HEK293 (cell line): Measurements from ENCODE around the gene GRK5.

Source experiments
- CTCF ChIA-PET: fragments of 350-600 bp; formaldehyde crosslinking; extraction: SDS; loops from one replicate; lab custom pipeline; 2021; ENCODE audit warnings: antibody characterized with exemption; lab: Yijun Ruan, JAX
- POLR2A ChIA-PET: fragments of 300-600 bp; formaldehyde crosslinking; extraction: SDS; loops from one replicate; lab custom pipeline; 2020; ENCODE audit warnings: antibody characterized with exemption, inconsistent platforms; lab: Yijun Ruan, JAX
- H3K27ac ChIP-seq: fragments of 200-500 bp; sonication (Bioruptor generic); 2 replicates; pipeline ENCODE4 v1.5.1; 2014; ENCODE audit warnings: low read depth, low read length, control low read depth, inconsistent platforms; ENCODE audit errors: extremely low read depth
- H3K36me3 ChIP-seq, 2 experiments: fragments of 200-500 bp in 1 of 2; sonication (Bioruptor generic) in 1 of 2; 1 replicate in 1 of 2; 2 replicates in 1 of 2; pipeline ENCODE4 v1.5.1; 2014 to 2017; ENCODE audit warnings: inconsistent platforms in 2 of 2, low read length in 2 of 2; ENCODE audit not compliant: control insufficient read depth in 2 of 2, insufficient read depth in 1 of 2
- H3K4me1 ChIP-seq: fragments of 200-500 bp; sonication (Bioruptor generic); 2 replicates; pipeline ENCODE4 v1.5.1; 2014; ENCODE audit warnings: mild to moderate bottlenecking, low read length, inconsistent platforms; ENCODE audit not compliant: control insufficient read depth, insufficient read depth
- H3K4me3 ChIP-seq: 2 replicates; pipeline ENCODE4 v1.5.1; 2011; ENCODE audit warnings: low read depth, mild to moderate bottlenecking, control low read depth, low read length, moderate library complexity
- H3K9me3 ChIP-seq: fragments of 200-500 bp; sonication (Bioruptor generic); 2 replicates; pipeline ENCODE4 v1.5.1; 2014; ENCODE audit warnings: low read depth, low read length, inconsistent platforms; ENCODE audit not compliant: control insufficient read depth, insufficient read depth
- PATZ1 ChIP-seq: fragments of 450-650 bp; formaldehyde crosslinking; IDR thresholded peaks from 2 replicates; pipeline ENCODE4 v1.5.1; 2016; ENCODE audit warnings: missing biosample characterization, missing genetic modification characterization
- REST ChIP-seq: fragments of 450-650 bp; formaldehyde crosslinking; IDR thresholded peaks from 2 replicates; pipeline ENCODE4 v1.5.1; 2016; ENCODE audit warnings: missing biosample characterization, missing genetic modification characterization
- SCRT1 ChIP-seq: fragments of 450-650 bp; formaldehyde crosslinking; IDR thresholded peaks from 2 replicates; pipeline ENCODE4 v1.5.1; 2016; ENCODE audit warnings: missing biosample characterization, missing genetic modification characterization, borderline replicate concordance
- ZBTB20 ChIP-seq: fragments of 450-650 bp; formaldehyde crosslinking; IDR thresholded peaks from 2 replicates; pipeline ENCODE4 v1.5.1; 2016; ENCODE audit warnings: missing biosample characterization, missing genetic modification characterization
- ZBTB48 ChIP-seq: fragments of 450-650 bp; formaldehyde crosslinking; IDR thresholded peaks from 2 replicates; pipeline ENCODE4 v1.5.1; 2016; ENCODE audit warnings: missing biosample characterization, missing genetic modification characterization
- ZNF112 ChIP-seq: fragments of 450-650 bp; formaldehyde crosslinking; IDR thresholded peaks from 2 replicates; pipeline ENCODE4 v1.5.0; 2017; ENCODE audit warnings: missing biosample characterization, missing genetic modification characterization
- ZNF184 ChIP-seq: fragments of 450-650 bp; IDR thresholded peaks from 2 replicates; pipeline ENCODE4 v1.5.1; 2018; ENCODE audit warnings: missing biosample characterization, mild to moderate bottlenecking, missing genetic modification characterization
- ZNF660 ChIP-seq: fragments of 450-650 bp; IDR thresholded peaks from 2 replicates; pipeline ENCODE4 v1.5.1; 2018; ENCODE audit warnings: missing biosample characterization, mild to moderate bottlenecking, missing genetic modification characterization
- ZNF843 ChIP-seq: fragments of 450-650 bp; formaldehyde crosslinking; IDR thresholded peaks from 2 replicates; pipeline ENCODE4 v1.5.1; 2016; ENCODE audit warnings: missing biosample characterization, missing genetic modification characterization
- ZSCAN16 ChIP-seq: fragments of 450-650 bp; formaldehyde crosslinking; IDR thresholded peaks from 2 replicates; pipeline ENCODE4 v1.5.1; 2016; ENCODE audit warnings: missing biosample characterization, missing genetic modification characterization
- ZSCAN30 ChIP-seq: fragments of 450-650 bp; IDR thresholded peaks from 2 replicates; pipeline ENCODE4 v1.5.1; 2018; ENCODE audit warnings: missing biosample characterization, mild to moderate bottlenecking, missing genetic modification characterization, moderate library complexity
- TF ChIP-seq, protein P1 (sequence below): fragments of 450-650 bp; formaldehyde crosslinking; IDR thresholded peaks from 2 replicates; pipeline ENCODE4 v1.5.1; 2016; ENCODE audit warnings: missing biosample characterization, missing genetic modification characterization, borderline replicate concordance
- TF ChIP-seq, protein P2 (sequence below): fragments of 450-650 bp; formaldehyde crosslinking; IDR thresholded peaks from 2 replicates; pipeline ENCODE4 v1.5.1; 2016; ENCODE audit warnings: missing biosample characterization, missing genetic modification characterization
- TF ChIP-seq, protein P3 (sequence below): fragments of 450-650 bp; formaldehyde crosslinking; IDR thresholded peaks from 2 replicates; pipeline ENCODE4 v1.5.1; 2016; ENCODE audit warnings: missing biosample characterization, missing genetic modification characterization, borderline replicate concordance

The GRK5 gene

GRCh38 chr10:119441151-119441821, 233.9 kb downstream of the GRK5 start (continued):
- no peak for TF ChIP-seq PATZ1 (tag by site-specific recombination)

DNA sequence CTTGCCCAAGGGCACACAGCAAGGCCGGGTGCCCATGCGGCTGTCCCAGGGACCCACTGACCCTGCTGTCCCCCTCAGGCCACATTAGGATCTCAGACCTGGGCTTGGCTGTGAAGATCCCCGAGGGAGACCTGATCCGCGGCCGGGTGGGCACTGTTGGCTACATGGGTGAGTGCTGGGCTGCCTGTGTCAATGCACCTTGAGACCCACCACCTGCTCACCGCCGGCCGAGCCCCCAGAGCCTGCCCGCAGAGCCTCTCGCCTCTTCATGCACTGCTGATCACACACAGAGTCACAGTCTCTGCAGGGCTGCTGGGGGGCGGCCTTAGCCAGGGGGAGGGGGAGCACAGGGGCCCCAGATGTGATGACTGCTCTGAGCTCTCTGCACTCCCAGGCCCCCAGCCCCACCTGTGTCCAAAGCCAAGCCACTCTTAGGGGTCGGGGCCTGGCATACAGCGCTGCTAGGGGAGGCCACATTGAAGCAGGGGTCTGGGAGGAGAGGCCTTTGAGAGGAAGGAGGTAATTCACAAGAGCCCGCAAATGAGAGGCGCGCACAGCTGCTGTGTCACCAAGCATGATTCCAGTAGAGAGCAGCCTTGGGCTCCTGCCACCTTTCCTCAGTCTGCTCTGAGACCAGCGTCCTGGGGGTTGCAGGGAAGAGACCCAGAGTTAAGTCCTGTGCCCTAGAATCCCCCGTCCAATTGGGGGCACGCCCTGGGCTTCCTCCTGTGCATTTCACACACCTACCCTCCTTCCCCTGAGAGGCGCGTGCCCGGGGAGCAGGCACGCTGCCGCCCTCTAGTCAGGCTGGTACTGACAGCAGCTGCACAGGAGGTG, 234.8 kb downstream of the GRK5 start:
- ChIA-PET CTCF (interaction anchor here (0.6 to 6.9 kb wide), 3 partner anchors 8 to 243 kb away, joined by 3 to 64 read pairs (median 3); no protein-coding TSS in a partner anchor), POLR2A (no interaction called here)
- no peak overlapping the region for H3K27ac ChIP-seq
- no peak overlapping the region for H3K4me3 ChIP-seq
- no peak for TF ChIP-seq ZNF112 (tag by site-specific recombination)
- TF ChIP-seq ZSCAN30 (tag by site-specific recombination), result no peak
- TF ChIP-seq ZBTB48 (tag by site-specific recombination), result no peak
- no peak for TF ChIP-seq REST (tag by site-specific recombination)
- TF ChIP-seq, protein P1, sequence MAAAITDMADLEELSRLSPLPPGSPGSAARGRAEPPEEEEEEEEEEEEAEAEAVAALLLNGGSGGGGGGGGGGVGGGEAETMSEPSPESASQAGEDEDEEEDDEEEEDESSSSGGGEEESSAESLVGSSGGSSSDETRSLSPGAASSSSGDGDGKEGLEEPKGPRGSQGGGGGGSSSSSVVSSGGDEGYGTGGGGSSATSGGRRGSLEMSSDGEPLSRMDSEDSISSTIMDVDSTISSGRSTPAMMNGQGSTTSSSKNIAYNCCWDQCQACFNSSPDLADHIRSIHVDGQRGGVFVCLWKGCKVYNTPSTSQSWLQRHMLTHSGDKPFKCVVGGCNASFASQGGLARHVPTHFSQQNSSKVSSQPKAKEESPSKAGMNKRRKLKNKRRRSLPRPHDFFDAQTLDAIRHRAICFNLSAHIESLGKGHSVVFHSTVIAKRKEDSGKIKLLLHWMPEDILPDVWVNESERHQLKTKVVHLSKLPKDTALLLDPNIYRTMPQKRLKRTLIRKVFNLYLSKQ (tag by site-specific recombination), result no peak
- no peak for TF ChIP-seq ZNF184 (tag by site-specific recombination)
- no peak for TF ChIP-seq ZSCAN16
- TF ChIP-seq SCRT1 (tag by site-specific recombination), result no peak
- TF ChIP-seq ZNF660 (tag by site-specific recombination), result no peak
- TF ChIP-seq ZBTB20 (tag by site-specific recombination), result no peak
- TF ChIP-seq ZNF843 (tag by site-specific recombination), result no peak
- TF ChIP-seq, protein P2, sequence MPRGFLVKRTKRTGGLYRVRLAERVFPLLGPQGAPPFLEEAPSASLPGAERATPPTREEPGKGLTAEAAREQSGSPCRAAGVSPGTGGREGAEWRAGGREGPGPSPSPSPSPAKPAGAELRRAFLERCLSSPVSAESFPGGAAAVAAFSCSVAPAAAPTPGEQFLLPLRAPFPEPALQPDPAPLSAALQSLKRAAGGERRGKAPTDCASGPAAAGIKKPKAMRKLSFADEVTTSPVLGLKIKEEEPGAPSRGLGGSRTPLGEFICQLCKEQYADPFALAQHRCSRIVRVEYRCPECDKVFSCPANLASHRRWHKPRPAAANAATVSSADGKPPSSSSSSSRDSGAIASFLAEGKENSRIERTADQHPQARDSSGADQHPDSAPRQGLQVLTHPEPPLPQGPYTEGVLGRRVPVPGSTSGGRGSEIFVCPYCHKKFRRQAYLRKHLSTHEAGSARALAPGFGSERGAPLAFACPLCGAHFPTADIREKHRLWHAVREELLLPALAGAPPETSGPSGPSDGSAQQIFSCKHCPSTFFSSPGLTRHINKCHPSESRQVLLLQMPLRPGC, result no peak
- TF ChIP-seq, protein P3, sequence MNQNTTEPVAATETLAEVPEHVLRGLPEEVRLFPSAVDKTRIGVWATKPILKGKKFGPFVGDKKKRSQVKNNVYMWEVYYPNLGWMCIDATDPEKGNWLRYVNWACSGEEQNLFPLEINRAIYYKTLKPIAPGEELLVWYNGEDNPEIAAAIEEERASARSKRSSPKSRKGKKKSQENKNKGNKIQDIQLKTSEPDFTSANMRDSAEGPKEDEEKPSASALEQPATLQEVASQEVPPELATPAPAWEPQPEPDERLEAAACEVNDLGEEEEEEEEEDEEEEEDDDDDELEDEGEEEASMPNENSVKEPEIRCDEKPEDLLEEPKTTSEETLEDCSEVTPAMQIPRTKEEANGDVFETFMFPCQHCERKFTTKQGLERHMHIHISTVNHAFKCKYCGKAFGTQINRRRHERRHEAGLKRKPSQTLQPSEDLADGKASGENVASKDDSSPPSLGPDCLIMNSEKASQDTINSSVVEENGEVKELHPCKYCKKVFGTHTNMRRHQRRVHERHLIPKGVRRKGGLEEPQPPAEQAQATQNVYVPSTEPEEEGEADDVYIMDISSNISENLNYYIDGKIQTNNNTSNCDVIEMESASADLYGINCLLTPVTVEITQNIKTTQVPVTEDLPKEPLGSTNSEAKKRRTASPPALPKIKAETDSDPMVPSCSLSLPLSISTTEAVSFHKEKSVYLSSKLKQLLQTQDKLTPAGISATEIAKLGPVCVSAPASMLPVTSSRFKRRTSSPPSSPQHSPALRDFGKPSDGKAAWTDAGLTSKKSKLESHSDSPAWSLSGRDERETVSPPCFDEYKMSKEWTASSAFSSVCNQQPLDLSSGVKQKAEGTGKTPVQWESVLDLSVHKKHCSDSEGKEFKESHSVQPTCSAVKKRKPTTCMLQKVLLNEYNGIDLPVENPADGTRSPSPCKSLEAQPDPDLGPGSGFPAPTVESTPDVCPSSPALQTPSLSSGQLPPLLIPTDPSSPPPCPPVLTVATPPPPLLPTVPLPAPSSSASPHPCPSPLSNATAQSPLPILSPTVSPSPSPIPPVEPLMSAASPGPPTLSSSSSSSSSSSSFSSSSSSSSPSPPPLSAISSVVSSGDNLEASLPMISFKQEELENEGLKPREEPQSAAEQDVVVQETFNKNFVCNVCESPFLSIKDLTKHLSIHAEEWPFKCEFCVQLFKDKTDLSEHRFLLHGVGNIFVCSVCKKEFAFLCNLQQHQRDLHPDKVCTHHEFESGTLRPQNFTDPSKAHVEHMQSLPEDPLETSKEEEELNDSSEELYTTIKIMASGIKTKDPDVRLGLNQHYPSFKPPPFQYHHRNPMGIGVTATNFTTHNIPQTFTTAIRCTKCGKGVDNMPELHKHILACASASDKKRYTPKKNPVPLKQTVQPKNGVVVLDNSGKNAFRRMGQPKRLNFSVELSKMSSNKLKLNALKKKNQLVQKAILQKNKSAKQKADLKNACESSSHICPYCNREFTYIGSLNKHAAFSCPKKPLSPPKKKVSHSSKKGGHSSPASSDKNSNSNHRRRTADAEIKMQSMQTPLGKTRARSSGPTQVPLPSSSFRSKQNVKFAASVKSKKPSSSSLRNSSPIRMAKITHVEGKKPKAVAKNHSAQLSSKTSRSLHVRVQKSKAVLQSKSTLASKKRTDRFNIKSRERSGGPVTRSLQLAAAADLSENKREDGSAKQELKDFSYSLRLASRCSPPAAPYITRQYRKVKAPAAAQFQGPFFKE (tag by site-specific recombination), result no peak
- TF ChIP-seq, all 188 proteins: peak for 0
- H3K36me3 ChIP-seq, result no peaks in the 10 kb centered on the region
- no peaks in the 10 kb centered on the region for H3K4me1 ChIP-seq
- H3K9me3 ChIP-seq, result no peaks in the 10 kb centered on the region
